GM12878 (cell line): ENCODE results near the gene ZDHHC11. TPM values are rescaled to one million over a fixed set of nuclear protein-coding genes. Genes with fewer than 3 reads are reported as not detected.

Experiments used
- ATAC-seq: fragments of 200-7000 bp; cut with Tn5 transposase; 3 replicates; pipeline ENCODE4 v1.9.1; 2020; ENCODE audit warnings: mild to moderate bottlenecking, moderate library complexity
- BruUV-seq: library from RNA; stranded (reverse); fragments of 400-500 nt; replicated peaks from 2 replicates; lab custom pipeline; 2021; lab: Mats Ljungman, UMichigan
- CTCF ChIA-PET: fragments of 300-600 bp; sonication (Branson Sonifier 250); formaldehyde crosslinking; extraction: SDS; loops from one replicate; lab custom pipeline; 2021; ENCODE audit warnings: inconsistent platforms; lab: Yijun Ruan, JAX
- POLR2A ChIA-PET: fragments of 350-600 bp; formaldehyde crosslinking; extraction: SDS; loops from one replicate; lab custom pipeline; 2021; ENCODE audit warnings: inconsistent platforms; lab: Charles Lee
- RAD21 ChIA-PET: fragments of 300-600 bp; sonication (Branson Sonifier 250); formaldehyde crosslinking; loops from one replicate; lab custom pipeline; 2023; ENCODE audit warnings: antibody characterized with exemption; ENCODE audit not compliant: unreplicated experiment; lab: Charles Lee
- SMC1A ChIA-PET: fragments of 300-600 bp; sonication (Branson Sonifier 250); formaldehyde crosslinking; loops from one replicate; lab custom pipeline; 2023; ENCODE audit not compliant: unreplicated experiment, uncharacterized antibody; lab: Charles Lee
- DNase-seq: peaks from one replicate; pipeline ENCODE4 v3.0.0-alpha.2; 2011; ENCODE audit warnings: low read depth, low spot score
- FAIRE-seq: peaks from 3 replicates; lab custom pipeline; 2011; peaks lifted over from hg19 to GRCh38; lab: Jason Lieb, UNC
- H2AFZ ChIP-seq: 2 replicates; pipeline ENCODE4 v1.6.0; 2011; ENCODE audit warnings: low read depth, low read length, control low read depth; ENCODE audit not compliant: control insufficient read depth
- H3K27ac ChIP-seq: 2 replicates; pipeline ENCODE4 v1.5.1; 2011; ENCODE audit warnings: control low read depth; ENCODE audit not compliant: control insufficient read depth, insufficient read depth
- H3K27me3 ChIP-seq, 2 experiments: replicated peaks in 1 of 2; 2 replicates each; pipeline versions ENCODE4 v1.6.0 to v1.6.1; 2011; ENCODE audit warnings: low read length in 1 of 2; ENCODE audit not compliant: control insufficient read depth in 2 of 2, insufficient read depth in 2 of 2
- H3K36me3 ChIP-seq, 2 experiments: 2 replicates each; pipeline ENCODE4 v1.5.1; 2011; ENCODE audit warnings: low read length in 1 of 2; ENCODE audit not compliant: control insufficient read depth in 2 of 2, insufficient read depth in 2 of 2
- H3K4me1 ChIP-seq: 2 replicates; pipeline ENCODE4 v1.6.1; 2011; ENCODE audit warnings: mild to moderate bottlenecking, low read length, moderate library complexity, mixed read lengths; ENCODE audit not compliant: control insufficient read depth, insufficient read depth
- H3K4me2 ChIP-seq: 2 replicates; pipeline ENCODE4 v1.6.0; 2011; ENCODE audit warnings: control low read depth; ENCODE audit not compliant: control insufficient read depth, insufficient read depth
- H3K4me3 ChIP-seq: fragments of 200-600 bp; sonication (generic); 2 replicates; pipeline ENCODE4 v1.5.1; 2016
- H3K79me2 ChIP-seq: 2 replicates; pipeline ENCODE4 v1.6.0; 2011; ENCODE audit warnings: low read length; ENCODE audit not compliant: control insufficient read depth, insufficient read depth
- H3K9ac ChIP-seq: 2 replicates; pipeline ENCODE4 v1.8.0; 2011; ENCODE audit warnings: low read length, control low read depth, mixed read lengths; ENCODE audit not compliant: control insufficient read depth, insufficient read depth
- H3K9me3 ChIP-seq: replicated peaks from 3 replicates; pipeline ENCODE4 v1.5.1; 2011; ENCODE audit warnings: mild to moderate bottlenecking, low read length; ENCODE audit not compliant: control insufficient read depth, insufficient read depth
- H4K20me1 ChIP-seq: 2 replicates; pipeline ENCODE4 v1.6.0; 2011; ENCODE audit not compliant: control insufficient read depth, insufficient read depth
- CREM ChIP-seq: IDR thresholded peaks from 2 replicates; pipeline ENCODE4 v1.6.1; 2014; ENCODE audit warnings: antibody characterized with exemption, low read depth
- MYC ChIP-seq: IDR thresholded peaks from 2 replicates; pipeline ENCODE4 v1.6.1; 2011; ENCODE audit warnings: mild to moderate bottlenecking, low read length, moderate library complexity, inconsistent platforms; ENCODE audit not compliant: insufficient read depth, insufficient replicate concordance, insufficient read length, severe bottlenecking
- NBN ChIP-seq: fragments of 450-650 bp; IDR thresholded peaks from 2 replicates; pipeline ENCODE4 v1.6.1; 2016
- WGBS: methylation state at CpG from one replicate; pipeline ENCODE4 v1.1.6; 2016; ENCODE audit warnings: low lambda C conversion rate; ENCODE audit not compliant: insufficient replicate concordance, insufficient coverage; ENCODE audit errors: missing lambda C conversion rate; 5-methylcytosine and 5-hydroxymethylcytosine counted together
- in situ Hi-C: fragments of 300-500 bp; cut with MboI; formaldehyde crosslinking; loops from 9 replicates; pipeline ENCODE4 v1.14.3; 2018; ENCODE audit warnings: mixed read lengths
- intact Hi-C: fragments of 100-400 bp; cut with micrococcal nuclease; formaldehyde crosslinking; loops from one replicate; pipeline ENCODE4 v1.14.2; 2022; ENCODE audit not compliant: unreplicated experiment
- polyA plus RNA-seq, 11 experiments: library from polyadenylated mRNA; depleted of rRNA in 4 of 11; unstranded in 6 of 11; stranded (reverse) in 5 of 11; fragments of >200 nt; fragmentation: Nextera tagmentation in 4 of 11; fragmentation: Illumina TruSeq in 1 of 11; extraction: Ambion mirVana in 4 of 11; extraction: Trizol in 1 of 11; gene quantifications; 1 replicate in 1 of 11; 2 replicates in 10 of 11; pipeline versions ENCODE4 v1.2.1 to v1.2.3, GENCODE V29; 2011 to 2016; ENCODE audit warnings: inconsistent platforms in 2 of 11, missing spikeins in 2 of 11, low read depth in 1 of 11
- total RNA-seq, 4 experiments: library from RNA; depleted of rRNA in 3 of 4; stranded (reverse); fragments of >200 nt in 3 of 4; fragmentation: Illumina TruSeq in 1 of 4; extraction: Trizol in 1 of 4; gene quantifications; 2 replicates each; pipeline versions ENCODE4 v1.2.1 to v1.2.3, GENCODE V29; 2013 to 2021
- TF ChIP-seq, protein P1 (sequence below): fragments of 450-650 bp; IDR thresholded peaks from 2 replicates; pipeline ENCODE4 v1.6.1; 2016; ENCODE audit warnings: mild to moderate bottlenecking
- TF ChIP-seq, protein P2 (sequence below), 3 experiments: IDR thresholded peaks in 2 of 3; conservative IDR thresholded peaks in 1 of 3; 2 replicates each; pipeline ENCODE4 v1.5.1; 2011; ENCODE audit warnings: low read depth in 3 of 3, low read length in 3 of 3, mild to moderate bottlenecking in 3 of 3, control low read depth in 2 of 3, moderate library complexity in 2 of 3, inconsistent platforms in 1 of 3, mixed read lengths in 1 of 3; ENCODE audit not compliant: control insufficient read depth in 2 of 3, insufficient read depth in 1 of 3; ENCODE audit errors: extremely low read depth in 1 of 3
- TF ChIP-seq, protein P3 (sequence below): IDR thresholded peaks from 2 replicates; pipeline ENCODE4 v1.6.1; 2012; ENCODE audit warnings: low read depth, low read length, improper control_type of control experiment

Gene ZDHHC11
- total and polyA plus RNA-seq, 10 of the 15 experiments (the other 5 are each of a cell fraction or from before 2014, with no cell fraction given): 0.04 to 1.4 (median 0.30) TPM

DNA sequence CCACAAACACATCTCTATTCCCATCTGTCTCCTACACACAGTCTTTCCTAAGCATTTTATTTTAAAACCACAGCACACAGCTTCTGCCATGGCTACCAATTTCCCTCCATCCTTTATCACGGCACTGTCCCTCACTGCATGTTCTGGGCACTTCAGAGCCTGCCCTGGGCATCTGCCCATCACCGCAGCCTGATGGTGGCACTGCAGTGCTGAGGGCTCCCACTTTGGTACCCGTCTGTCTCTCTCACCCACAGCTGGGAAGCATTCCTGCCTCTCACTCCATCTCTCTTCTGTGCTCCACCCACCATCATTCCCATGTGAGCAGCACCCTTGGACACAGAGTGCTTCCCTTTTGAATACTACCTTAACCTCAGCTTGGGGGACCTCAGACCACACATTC lies 31.7 kb downstream of the ZDHHC11 start:
- Histone ChIP-seq H3K9ac (no peak overlapping the region), H3K4me2 (no peak overlapping the region), H3K27me3 (no peaks in the 10 kb centered on the region), H3K4me3 (no peak overlapping the region), H3K4me1 (no peaks in the 10 kb centered on the region), H3K36me3 (no peaks in the 10 kb centered on the region), H4K20me1 (no peaks in the 10 kb centered on the region), H3K79me2 (no peaks in the 10 kb centered on the region), H3K27ac (no peak overlapping the region), H2AFZ (no peak overlapping the region), H3K9me3 (no peaks in the 10 kb centered on the region)
- 45% methylated on average over 3 of the region's 3 CpGs for WGBS
- ChIA-PET SMC1A (no interaction called here), POLR2A (no interaction called here), RAD21 (no interaction called here), CTCF (no interaction called here)
- FAIRE-seq: no peak
- TF ChIP-seq, protein P1, sequence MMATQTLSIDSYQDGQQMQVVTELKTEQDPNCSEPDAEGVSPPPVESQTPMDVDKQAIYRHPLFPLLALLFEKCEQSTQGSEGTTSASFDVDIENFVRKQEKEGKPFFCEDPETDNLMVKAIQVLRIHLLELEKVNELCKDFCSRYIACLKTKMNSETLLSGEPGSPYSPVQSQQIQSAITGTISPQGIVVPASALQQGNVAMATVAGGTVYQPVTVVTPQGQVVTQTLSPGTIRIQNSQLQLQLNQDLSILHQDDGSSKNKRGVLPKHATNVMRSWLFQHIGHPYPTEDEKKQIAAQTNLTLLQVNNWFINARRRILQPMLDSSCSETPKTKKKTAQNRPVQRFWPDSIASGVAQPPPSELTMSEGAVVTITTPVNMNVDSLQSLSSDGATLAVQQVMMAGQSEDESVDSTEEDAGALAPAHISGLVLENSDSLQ: no peak
- TF ChIP-seq CREM: no peak
- TF ChIP-seq, protein P2, sequence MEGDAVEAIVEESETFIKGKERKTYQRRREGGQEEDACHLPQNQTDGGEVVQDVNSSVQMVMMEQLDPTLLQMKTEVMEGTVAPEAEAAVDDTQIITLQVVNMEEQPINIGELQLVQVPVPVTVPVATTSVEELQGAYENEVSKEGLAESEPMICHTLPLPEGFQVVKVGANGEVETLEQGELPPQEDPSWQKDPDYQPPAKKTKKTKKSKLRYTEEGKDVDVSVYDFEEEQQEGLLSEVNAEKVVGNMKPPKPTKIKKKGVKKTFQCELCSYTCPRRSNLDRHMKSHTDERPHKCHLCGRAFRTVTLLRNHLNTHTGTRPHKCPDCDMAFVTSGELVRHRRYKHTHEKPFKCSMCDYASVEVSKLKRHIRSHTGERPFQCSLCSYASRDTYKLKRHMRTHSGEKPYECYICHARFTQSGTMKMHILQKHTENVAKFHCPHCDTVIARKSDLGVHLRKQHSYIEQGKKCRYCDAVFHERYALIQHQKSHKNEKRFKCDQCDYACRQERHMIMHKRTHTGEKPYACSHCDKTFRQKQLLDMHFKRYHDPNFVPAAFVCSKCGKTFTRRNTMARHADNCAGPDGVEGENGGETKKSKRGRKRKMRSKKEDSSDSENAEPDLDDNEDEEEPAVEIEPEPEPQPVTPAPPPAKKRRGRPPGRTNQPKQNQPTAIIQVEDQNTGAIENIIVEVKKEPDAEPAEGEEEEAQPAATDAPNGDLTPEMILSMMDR (IDR thresholded peaks at IDR 0.05 in 2 of 3, conservative IDR thresholded peaks at IDR 0.05 in 1 of 3; ENCODE audit: control insufficient read depth in 2 of 3, extremely low read depth in 1 of 3, insufficient read depth in 1 of 3, low read depth in 3 of 3, low read length in 3 of 3): no peak
- TF ChIP-seq NBN: no peak
- TF ChIP-seq, protein P3, sequence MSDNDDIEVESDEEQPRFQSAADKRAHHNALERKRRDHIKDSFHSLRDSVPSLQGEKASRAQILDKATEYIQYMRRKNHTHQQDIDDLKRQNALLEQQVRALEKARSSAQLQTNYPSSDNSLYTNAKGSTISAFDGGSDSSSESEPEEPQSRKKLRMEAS: no peak
- TF ChIP-seq MYC: no peak
- intact Hi-C loops (no loop called here), in situ Hi-C loops (no loop called here)
- no peak for DNase-seq
- no peak for ATAC-seq
- BruUV-seq: no TSS peak
